IPS DF 6.9 (cell line): Measurements from ENCODE around the gene LAMB2.

ENCODE experiments used
- DNase-seq: peaks from one replicate; pipeline ENCODE4 v3.0.0-alpha.2; 2013; ENCODE audit warnings: low read depth, low spot score
- H3K27ac ChIP-seq: one replicate; pipeline ENCODE4 v1.5.1; 2013; ENCODE audit warnings: low read length, control low read depth
- H3K27me3 ChIP-seq: 2 replicates; pipeline ENCODE4 v1.6.1; 2013; ENCODE audit warnings: mild to moderate bottlenecking, low read length; ENCODE audit not compliant: control insufficient read depth, insufficient read depth
- H3K36me3 ChIP-seq: 2 replicates; pipeline ENCODE4 v1.6.1; 2013; ENCODE audit warnings: low read length; ENCODE audit not compliant: control insufficient read depth, insufficient read depth
- H3K4me1 ChIP-seq: 2 replicates; pipeline ENCODE4 v1.6.1; 2013; ENCODE audit warnings: low read length; ENCODE audit not compliant: control insufficient read depth, insufficient read depth
- H3K4me3 ChIP-seq: 2 replicates; pipeline ENCODE4 v1.5.1; 2013; ENCODE audit warnings: mild to moderate bottlenecking, low read length
- H3K9me3 ChIP-seq: 2 replicates; pipeline ENCODE4 v1.6.1; 2013; ENCODE audit warnings: low read length, inconsistent platforms; ENCODE audit not compliant: control insufficient read depth, insufficient read depth
- WGBS: extraction: QIAGEN DNeasy Blood & Tissue Kit; methylation state at CpG from one replicate; pipeline ENCODE4 v1.1.7; 2013; ENCODE audit warnings: mixed read lengths, missing lambda C conversion rate; ENCODE audit not compliant: insufficient read length, insufficient coverage; 5-methylcytosine and 5-hydroxymethylcytosine counted together

The LAMB2 gene

DNA sequence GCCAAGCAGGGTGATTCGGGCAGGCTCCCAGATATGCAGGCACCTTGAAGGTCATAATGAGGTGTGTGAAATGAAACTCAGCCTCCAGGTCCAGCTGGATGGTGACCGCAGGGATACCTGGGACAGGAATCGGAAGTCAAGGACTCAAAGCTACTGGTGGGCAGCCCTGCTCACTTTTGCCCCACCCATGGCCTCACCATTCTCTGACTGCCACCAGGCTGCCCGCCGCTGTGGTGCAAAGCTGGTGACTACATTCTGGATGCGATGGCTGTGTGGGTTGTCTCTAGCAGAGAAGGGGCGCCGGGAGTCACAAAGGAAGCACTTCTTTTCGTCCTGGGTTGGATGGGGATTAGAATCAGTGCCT is 795 bp downstream of the LAMB2 start:
- peaks cover 3% of the 10 kb centered on the region; the same call in 1 of the 2 replicates for H3K36me3 ChIP-seq

DNA sequence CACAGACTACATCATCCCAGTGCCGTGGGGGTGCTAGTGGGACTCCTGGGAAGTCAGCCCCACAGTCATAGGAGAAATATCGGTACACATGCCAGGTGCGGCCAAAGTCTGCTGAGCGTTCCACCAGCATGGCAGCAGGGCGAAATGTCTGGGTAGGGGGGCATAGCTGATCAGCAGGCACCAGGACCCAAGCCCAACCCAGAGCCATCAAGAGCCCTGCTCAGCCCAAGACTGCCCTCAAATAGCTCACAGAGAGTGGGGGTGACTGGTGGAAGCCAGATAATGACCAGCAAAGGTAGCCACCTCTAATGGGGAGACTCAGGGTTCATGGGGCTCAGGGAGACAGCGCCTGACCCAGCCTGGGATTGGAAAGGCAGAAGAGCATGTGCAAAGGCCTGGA is 1.3 kb downstream of the LAMB2 start:
- Histone ChIP-seq H3K36me3 (peaks cover 3% of the 10 kb centered on the region; the same call in 1 of the 2 replicates), H3K4me1 (0 out of 2 replicates have a peak, but pooled peaks cover 4% of the 10 kb centered on the region), H3K4me3 (no peak overlapping the region), H3K9me3 (no peaks in the 10 kb centered on the region), H3K27ac (no peak overlapping the region), H3K27me3 (no peaks in the 10 kb centered on the region)
- DNase-seq = no peak
- WGBS = no CpG with 5 or more reads among the region's 6 CpGs

More for the DNA sequence above, 795 bp downstream of the LAMB2 start:
- no peaks in the 10 kb centered on the region for H3K9me3 ChIP-seq
- H3K27me3 ChIP-seq = no peaks in the 10 kb centered on the region
- no peak overlapping the region for H3K27ac ChIP-seq
- DNase-seq = no peak
- WGBS = no CpG with 5 or more reads among the region's 9 CpGs
- 0 out of 2 replicates have a peak, but pooled peaks cover 4% of the 10 kb centered on the region for H3K4me1 ChIP-seq
- peak overlapping the region; percentile 73; the same call in 1 of the 2 replicates for H3K4me3 ChIP-seq

DNA sequence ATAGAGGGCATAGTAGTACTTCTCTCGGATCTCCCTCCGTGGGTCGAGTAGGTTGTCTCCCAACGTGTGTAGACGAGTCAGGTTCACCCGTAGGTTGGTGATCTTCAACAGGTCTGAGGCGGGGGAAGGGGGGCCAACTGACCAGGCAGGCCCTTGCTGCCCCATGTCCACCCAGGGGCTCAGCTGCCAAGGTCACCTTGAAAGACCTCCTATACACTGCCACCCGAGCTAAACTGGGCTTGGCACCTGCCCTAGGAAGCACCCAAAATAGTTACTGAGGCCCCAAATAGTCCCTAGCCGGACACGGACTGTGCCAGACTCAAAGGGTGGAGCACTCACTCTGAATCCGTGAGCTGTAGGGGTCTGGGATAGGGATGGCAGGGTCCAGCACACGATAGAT is 1.8 kb downstream of the LAMB2 start:
- Histone ChIP-seq H3K36me3 (peaks cover 5% of the 10 kb centered on the region; the same call in 1 of the 2 replicates), H3K4me1 (0 out of 2 replicates have a peak, but pooled peaks cover 4% of the 10 kb centered on the region), H3K4me3 (no peak overlapping the region), H3K27ac (no peak overlapping the region), H3K9me3 (no peaks in the 10 kb centered on the region), H3K27me3 (no peaks in the 10 kb centered on the region)
- DNase-seq = no peak
- no CpG with 5 or more reads among the region's 12 CpGs for WGBS

DNA sequence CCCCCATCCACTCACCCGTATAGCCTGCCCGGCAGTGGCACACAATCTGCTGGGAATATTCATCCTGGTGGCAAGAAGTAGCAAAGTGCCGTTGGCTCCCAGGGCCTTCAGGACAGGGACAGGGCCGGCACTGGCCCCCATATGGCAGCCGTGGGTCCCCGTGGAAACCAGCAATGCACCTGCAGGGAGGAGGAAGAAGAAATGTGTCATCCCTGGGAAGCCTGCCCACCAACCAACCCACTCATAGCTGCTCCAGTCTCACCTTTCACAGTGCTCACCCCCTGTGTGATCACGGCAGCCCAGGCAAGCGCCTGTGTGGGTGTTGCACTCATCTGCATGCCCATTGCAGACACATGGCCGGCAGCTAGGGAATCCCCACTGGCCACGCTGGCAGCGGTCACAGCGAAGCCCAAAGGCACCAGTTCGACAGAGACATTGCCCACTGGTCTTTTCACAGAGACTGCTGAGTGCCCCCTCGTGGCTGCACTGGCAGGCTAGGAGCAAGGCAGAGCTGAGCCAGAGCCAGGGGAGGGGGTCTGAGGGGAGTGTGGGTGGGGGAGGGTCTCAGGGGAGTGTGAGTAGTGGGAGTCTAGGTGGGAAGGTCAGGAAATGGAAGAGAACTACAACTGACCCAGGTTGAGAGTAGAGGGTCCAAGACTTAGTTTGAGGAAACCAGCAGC is 7.7 kb downstream of the LAMB2 start:
- no CpG with 5 or more reads among the region's 14 CpGs for WGBS
- no peak for DNase-seq
- H3K36me3 ChIP-seq = peaks cover 27% of the 10 kb centered on the region

DNA sequence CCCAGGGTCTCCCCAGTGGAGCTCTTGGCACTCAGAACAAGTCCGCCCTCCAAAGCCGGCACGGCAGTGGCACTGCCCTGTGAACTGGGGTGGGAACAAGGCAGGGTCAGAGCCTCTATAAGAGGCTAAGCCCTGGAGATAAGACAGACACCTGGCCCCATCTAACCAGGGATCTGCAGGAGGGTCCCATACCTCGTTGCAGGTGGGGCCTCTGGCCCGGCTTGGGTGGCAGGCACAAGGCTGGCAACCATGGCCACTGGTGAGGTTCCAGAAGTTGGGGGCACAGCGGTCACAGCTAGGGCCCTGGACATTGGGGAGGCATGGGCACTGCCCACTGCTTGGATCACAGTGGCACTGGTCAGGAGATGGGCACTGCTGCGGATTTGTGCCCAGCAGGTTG is 8.6 kb downstream of the LAMB2 start:
- Histone ChIP-seq H3K4me3 (no peak overlapping the region), H3K27ac (no peak overlapping the region), H3K27me3 (no peaks in the 10 kb centered on the region), H3K9me3 (no peaks in the 10 kb centered on the region), H3K36me3 (peaks cover 27% of the 10 kb centered on the region), H3K4me1 (peaks cover 2% of the 10 kb centered on the region)
- no peak for DNase-seq
- whole genome bisulfite sequencing = no CpG with 5 or more reads among the region's 7 CpGs

More for the DNA sequence above, 7.7 kb downstream of the LAMB2 start:
- Histone ChIP-seq H3K4me1 (no peaks in the 10 kb centered on the region; the same call in 1 of the 2 replicates), H3K27ac (no peak overlapping the region), H3K4me3 (no peak overlapping the region), H3K27me3 (no peaks in the 10 kb centered on the region), H3K9me3 (no peaks in the 10 kb centered on the region)

DNA sequence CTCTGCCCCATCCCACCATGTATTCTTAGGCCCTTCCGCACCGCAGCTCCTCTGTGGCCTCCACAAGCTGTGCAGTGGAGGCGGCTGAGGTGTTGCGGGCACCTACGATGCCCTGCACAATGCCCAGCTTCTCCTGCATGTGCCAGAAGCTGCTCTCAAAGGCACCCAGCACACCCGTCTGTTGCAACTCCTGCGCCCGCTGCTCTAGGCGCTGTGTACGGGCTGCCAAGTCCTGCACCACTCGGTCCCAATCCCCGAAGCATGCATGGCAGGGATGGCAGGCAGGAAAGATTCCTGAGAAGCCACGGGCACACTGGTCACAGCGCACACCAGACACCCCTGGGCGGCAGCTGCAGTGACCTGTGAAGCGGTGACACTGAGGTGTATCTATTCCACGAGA is 9.2 kb downstream of the LAMB2 start:
- Histone ChIP-seq H3K36me3 (peaks cover 27% of the 10 kb centered on the region), H3K4me3 (no peak overlapping the region), H3K4me1 (peaks cover 2% of the 10 kb centered on the region), H3K9me3 (no peaks in the 10 kb centered on the region), H3K27ac (no peak overlapping the region), H3K27me3 (no peaks in the 10 kb centered on the region)
- no CpG with 5 or more reads among the region's 17 CpGs for WGBS
- no peak for DNase-seq

DNA sequence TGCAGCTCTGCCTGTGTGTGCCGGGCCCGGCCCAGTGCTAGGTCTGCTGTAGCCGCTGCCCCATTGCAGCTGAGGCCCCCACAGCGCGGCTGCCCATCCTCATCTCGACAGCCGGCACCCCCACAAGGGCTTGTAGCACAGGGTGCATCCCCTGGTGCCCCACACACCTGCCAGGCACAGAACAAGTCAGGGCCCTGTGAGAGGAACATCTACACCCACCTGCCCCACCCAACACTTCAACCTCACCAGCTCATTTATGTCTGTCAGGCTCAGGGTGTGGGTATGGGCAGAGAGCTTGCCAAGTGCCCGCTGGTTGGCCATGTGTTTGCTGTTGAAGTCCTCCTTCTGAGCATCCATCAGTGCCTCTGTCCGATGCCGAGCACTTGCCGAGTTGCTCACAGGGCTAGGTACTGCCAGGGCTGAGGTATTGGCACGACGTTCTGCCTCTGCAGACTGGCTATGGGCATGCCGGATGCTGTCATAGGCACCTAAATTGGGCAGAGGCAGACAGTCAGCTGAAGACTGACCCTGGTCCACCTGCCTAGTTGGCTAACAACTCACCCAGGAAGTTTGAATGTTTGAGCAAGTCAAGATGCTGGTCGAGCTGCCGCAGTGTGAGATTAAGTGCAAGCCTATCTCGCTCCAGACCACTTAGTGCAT is 9.8 kb downstream of the LAMB2 start:
- no CpG with 5 or more reads among the region's 17 CpGs for WGBS
- Histone ChIP-seq H3K4me1 (peaks cover 2% of the 10 kb centered on the region), H3K27me3 (no peaks in the 10 kb centered on the region), H3K9me3 (no peaks in the 10 kb centered on the region), H3K27ac (no peak overlapping the region), H3K36me3 (peaks cover 24% of the 10 kb centered on the region), H3K4me3 (no peak overlapping the region)
- no peak for DNase-seq

DNA sequence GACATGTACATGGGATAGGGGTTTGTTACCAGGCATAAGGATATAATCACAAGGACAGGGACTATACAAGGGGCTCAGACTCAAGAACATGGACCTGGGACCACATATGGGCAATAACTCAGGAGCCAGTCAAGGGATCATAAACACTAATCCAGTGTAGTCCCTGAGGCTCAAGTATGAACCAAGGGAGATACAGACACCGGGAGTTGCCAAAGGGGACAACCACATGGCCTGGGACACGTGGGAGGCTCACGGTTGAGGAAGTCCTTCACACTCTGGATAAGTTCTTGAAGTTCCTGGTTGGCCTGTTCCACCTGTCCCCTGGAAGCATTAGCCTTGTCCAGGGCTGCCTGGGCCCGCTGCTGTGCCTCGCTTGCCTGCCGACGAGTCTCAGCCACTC is 10.4 kb downstream of the LAMB2 start:
- peaks cover 2% of the 10 kb centered on the region for H3K4me1 ChIP-seq
- peaks cover 29% of the 10 kb centered on the region for H3K36me3 ChIP-seq
- no peak for DNase-seq
- no peak overlapping the region for H3K27ac ChIP-seq
- H3K9me3 ChIP-seq = no peaks in the 10 kb centered on the region
- no peaks in the 10 kb centered on the region for H3K27me3 ChIP-seq
- H3K4me3 ChIP-seq = no peak overlapping the region
- no CpG with 5 or more reads among the region's 7 CpGs for WGBS

DNA sequence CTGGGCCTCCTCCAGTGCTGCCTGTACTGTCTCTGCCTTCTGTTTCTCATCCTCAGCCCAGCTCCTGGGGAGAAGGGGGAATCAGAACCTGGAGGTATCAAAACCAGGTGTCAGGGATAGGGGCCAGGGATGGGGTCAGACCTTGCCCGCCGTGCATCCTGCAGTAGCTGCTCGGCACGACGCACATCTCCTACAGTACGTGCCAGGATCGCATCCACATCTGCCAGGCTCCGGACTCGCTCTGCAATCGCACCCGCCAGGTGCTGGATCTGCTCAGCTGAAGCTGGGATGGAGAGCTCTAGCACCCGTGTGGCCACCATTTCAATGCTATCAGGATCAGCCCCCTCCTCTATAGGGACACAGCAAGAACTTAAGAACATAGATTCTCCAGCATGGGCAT is 10.8 kb downstream of the LAMB2 start:
- no peak for DNase-seq
- peaks cover 29% of the 10 kb centered on the region for H3K36me3 ChIP-seq

DNA sequence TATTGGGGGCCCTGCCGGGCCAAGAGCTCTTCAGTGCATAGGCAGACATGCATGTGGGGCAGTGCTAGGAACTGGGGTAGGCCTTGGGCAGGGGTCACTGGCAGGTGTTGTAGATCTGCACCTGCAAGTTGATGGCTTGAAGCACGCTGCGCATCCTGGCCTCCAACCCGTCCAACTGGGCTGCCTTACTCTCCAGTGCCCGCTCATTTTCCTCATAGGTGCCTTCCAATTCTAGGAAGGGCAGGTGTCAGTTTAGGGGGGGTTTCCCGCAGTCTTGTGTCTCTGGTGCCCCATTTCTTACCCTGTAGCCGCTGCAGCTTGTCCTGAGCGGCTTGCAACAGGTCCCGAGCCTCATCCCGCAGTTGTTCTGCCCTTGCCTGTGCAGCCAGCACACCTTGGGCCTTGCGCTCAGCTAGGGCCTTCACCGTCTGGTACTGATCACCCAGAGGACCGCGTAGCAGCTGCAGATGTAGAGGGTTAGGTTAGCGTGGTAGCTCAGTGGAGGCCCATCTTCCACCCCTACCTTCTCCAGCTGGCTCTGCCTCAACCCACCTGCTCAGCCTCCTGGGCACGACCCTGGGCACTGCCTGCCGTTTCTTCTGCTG is 11.6 kb downstream of the LAMB2 start:
- Histone ChIP-seq H3K27me3 (no peaks in the 10 kb centered on the region), H3K4me1 (peaks cover 2% of the 10 kb centered on the region), H3K4me3 (no peak overlapping the region), H3K27ac (no peak overlapping the region), H3K9me3 (no peaks in the 10 kb centered on the region), H3K36me3 (peaks cover 37% of the 10 kb centered on the region)
- no peak for DNase-seq
- no CpG with 5 or more reads among the region's 17 CpGs for WGBS

More for the DNA sequence above, 10.8 kb downstream of the LAMB2 start:
- Histone ChIP-seq H3K4me3 (no peak overlapping the region), H3K27ac (no peak overlapping the region), H3K9me3 (no peaks in the 10 kb centered on the region), H3K27me3 (no peaks in the 10 kb centered on the region), H3K4me1 (peaks cover 2% of the 10 kb centered on the region)
- WGBS = no CpG with 5 or more reads among the region's 12 CpGs
